ENCODE data around the gene RSU1.

RSU1 gene

GRCh38 chr10:16817125-16818019 lies at the start of gene RSU1:
RSU1 (minus strand) TSS chr10:16817424; CDS start chr10:16817081, 343 bp downstream.
- peak within 1 kb of the TSS; percentile 93 for H3K4me3 ChIP-seq (ENCODE audit: low read length)
- H4K20me1 ChIP-seq (ENCODE audit: insufficient read depth, low read length) = no peaks in the 10 kb centered on the region
- TF ChIP-seq EZH2phosphoT487 (IDR thresholded peaks at IDR 0.05; ENCODE audit: low read depth) (no peak), CTCF (IDR thresholded peaks at IDR 0.05; ENCODE audit: low read depth, low read length) (no peak)
- H3K4me2 ChIP-seq (ENCODE audit: low read length) = peak within 1 kb of the TSS; percentile 97
- H3K27me3 ChIP-seq (ENCODE audit: low read depth, low read length) = peaks cover 12% of the 10 kb centered on the region; the same call in 1 of the 2 replicates
- peaks cover 10% of the 10 kb centered on the region for H3K4me1 ChIP-seq (ENCODE audit: low read length)
- no peaks in the 10 kb centered on the region for H3K9me3 ChIP-seq (ENCODE audit: insufficient read depth, low read length)
- H3K79me2 ChIP-seq (ENCODE audit: low read length) = peaks cover 6% of the 10 kb centered on the region
- no peak within 1 kb of the TSS for H3K27ac ChIP-seq (ENCODE audit: low read length)
- peak within 1 kb of the TSS; percentile 70 for H3K9ac ChIP-seq (ENCODE audit: low read length)
- H3K36me3 ChIP-seq (replicated peaks; ENCODE audit: low read depth, low read length) = no peaks in the 10 kb centered on the region
- H2AFZ ChIP-seq (ENCODE audit: low read depth, low read length) = peak within 1 kb of the TSS; percentile 87

- Histone ChIP-seq H4K20me1 (ENCODE audit: insufficient read depth, low read length) (no peaks in the 10 kb centered on the region), H3K79me2 (ENCODE audit: low read length) (no peaks in the 10 kb centered on the region), H3K4me1 (ENCODE audit: low read length) (no peaks in the 10 kb centered on the region), H3K4me3 (ENCODE audit: low read length) (no peak overlapping the region), H3K27me3 (ENCODE audit: low read depth, low read length) (peaks cover 3% of the 10 kb centered on the region; the same call in 1 of the 2 replicates), H3K9me3 (ENCODE audit: insufficient read depth, low read length) (no peaks in the 10 kb centered on the region), H3K27ac (ENCODE audit: low read length) (no peak overlapping the region), H3K4me2 (ENCODE audit: low read length) (no peak overlapping the region), H3K36me3 (replicated peaks; ENCODE audit: low read depth, low read length) (no peaks in the 10 kb centered on the region), H2AFZ (ENCODE audit: low read depth, low read length) (no peak overlapping the region), H3K9ac (ENCODE audit: low read length) (no peak overlapping the region)
- no peak for TF ChIP-seq EZH2phosphoT487 (IDR thresholded peaks at IDR 0.05; ENCODE audit: low read depth)
- TF ChIP-seq CTCF (IDR thresholded peaks at IDR 0.05; ENCODE audit: low read depth, low read length) = no peak
Measured at GRCh38 chr10:16866541-16867275, 49.5 kb upstream of the RSU1 start.

DNA sequence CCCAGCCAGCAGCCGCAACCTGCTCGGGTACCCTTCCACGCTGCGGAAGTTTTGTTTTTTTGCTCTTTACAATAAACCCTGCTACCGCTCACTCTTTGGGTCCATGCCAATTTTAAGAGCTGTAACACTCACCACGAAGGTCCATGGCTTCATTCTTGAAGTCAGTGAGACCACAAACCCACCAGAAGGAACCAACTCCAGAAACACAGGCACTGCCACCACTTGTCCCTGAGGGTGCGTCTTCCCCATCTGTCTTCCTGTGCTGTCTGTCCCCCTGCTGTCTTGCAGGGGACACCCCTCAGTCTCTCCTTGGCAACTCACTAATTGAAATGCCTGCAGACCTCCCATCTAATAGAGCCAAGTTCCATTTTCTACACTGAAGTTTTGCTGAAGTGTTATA lies 48.5 kb upstream of the RSU1 start:
- H3K4me3 ChIP-seq (ENCODE audit: low read length) = no peak overlapping the region
- no peaks in the 10 kb centered on the region for H3K36me3 ChIP-seq (replicated peaks; ENCODE audit: low read depth, low read length)
- no peak overlapping the region for H2AFZ ChIP-seq (ENCODE audit: low read depth, low read length)
- H3K9me3 ChIP-seq (ENCODE audit: insufficient read depth, low read length) = no peaks in the 10 kb centered on the region
- no peaks in the 10 kb centered on the region for H4K20me1 ChIP-seq (ENCODE audit: insufficient read depth, low read length)
- TF ChIP-seq CTCF (IDR thresholded peaks at IDR 0.05; ENCODE audit: low read depth, low read length) (no peak), EZH2phosphoT487 (IDR thresholded peaks at IDR 0.05; ENCODE audit: low read depth) (no peak)
- H3K4me2 ChIP-seq (ENCODE audit: low read length) = no peak overlapping the region
- H3K27ac ChIP-seq (ENCODE audit: low read length) = no peak overlapping the region
- H3K79me2 ChIP-seq (ENCODE audit: low read length) = no peaks in the 10 kb centered on the region
- H3K4me1 ChIP-seq (ENCODE audit: low read length) = no peaks in the 10 kb centered on the region
- peaks cover 3% of the 10 kb centered on the region; the same call in 1 of the 2 replicates for H3K27me3 ChIP-seq (ENCODE audit: low read depth, low read length)
- no peak overlapping the region for H3K9ac ChIP-seq (ENCODE audit: low read length)

GRCh38 chr10:16863766-16864165 lies 46.5 kb upstream of the RSU1 start:
- TF ChIP-seq EZH2phosphoT487 (IDR thresholded peaks at IDR 0.05; ENCODE audit: low read depth) = no peak
- H3K4me3 ChIP-seq (ENCODE audit: low read length) = no peak overlapping the region
- peaks cover 3% of the 10 kb centered on the region; the same call in 1 of the 2 replicates for H3K27me3 ChIP-seq (ENCODE audit: low read depth, low read length)
- no peak overlapping the region for H3K9ac ChIP-seq (ENCODE audit: low read length)
- H3K27ac ChIP-seq (ENCODE audit: low read length) = no peak overlapping the region
- no peaks in the 10 kb centered on the region for H3K9me3 ChIP-seq (ENCODE audit: insufficient read depth, low read length)
- no peak overlapping the region for H3K4me2 ChIP-seq (ENCODE audit: low read length)
- H2AFZ ChIP-seq (ENCODE audit: low read depth, low read length) = no peak overlapping the region
- no peaks in the 10 kb centered on the region for H3K36me3 ChIP-seq (replicated peaks; ENCODE audit: low read depth, low read length)
- H3K4me1 ChIP-seq (ENCODE audit: low read length) = no peaks in the 10 kb centered on the region
- no peaks in the 10 kb centered on the region for H4K20me1 ChIP-seq (ENCODE audit: insufficient read depth, low read length)
- H3K79me2 ChIP-seq (ENCODE audit: low read length) = no peaks in the 10 kb centered on the region
